GM04504 (cell line): ENCODE measurements around the gene DDR2.
"Not testable (repeated sequence)": the region's sequence is repeated elsewhere in the genome, so short reads cannot be mapped to it uniquely, and the experiment has no call there.

Source experiments
- DNase-seq: peaks from one replicate; pipeline ENCODE4 v3.0.0-alpha.2; 2012; ENCODE audit warnings: low read depth

Gene DDR2

GRCh38 chr1:162725301-162725837 lies 93.1 kb downstream of the DDR2 start:
- no peak for DNase-seq

- no peak for DNase-seq
These were observed 94.3 kb downstream of the DDR2 start for GRCh38 chr1:162726555-162726954.

- DNase-seq = not testable (repeated sequence)
These were observed 95.2 kb downstream of the DDR2 start for GRCh38 chr1:162727493-162727892.

GRCh38 chr1:162728573-162728972 lies 96.3 kb downstream of the DDR2 start:
- DNase-seq = no peak

- DNase-seq = not testable (repeated sequence)
These were observed 97.0 kb downstream of the DDR2 start for GRCh38 chr1:162729195-162729774.

GRCh38 chr1:162732094-162732493 lies 99.8 kb downstream of the DDR2 start:
- no peak for DNase-seq

- DNase-seq = no peak
These were observed 100.5 kb downstream of the DDR2 start for GRCh38 chr1:162732566-162733335.

- DNase-seq = no peak
These were observed 101.0 kb downstream of the DDR2 start for GRCh38 chr1:162733336-162733590.

GRCh38 chr1:162734047-162734446 lies 101.8 kb downstream of the DDR2 start:
- no peak for DNase-seq

- no peak for DNase-seq
These were observed 103.9 kb downstream of the DDR2 start for GRCh38 chr1:162736184-162736583.

- no peak for DNase-seq
These were observed 104.4 kb downstream of the DDR2 start for GRCh38 chr1:162736633-162737067.

- DNase-seq = no peak
These were observed 108.5 kb downstream of the DDR2 start for GRCh38 chr1:162740755-162741154.

- DNase-seq = no peak
These were observed 109.3 kb downstream of the DDR2 start for GRCh38 chr1:162741574-162741973.

GRCh38 chr1:162746264-162746942 lies 114.1 kb downstream of the DDR2 start:
- not testable (repeated sequence) for DNase-seq

GRCh38 chr1:162753001-162753658 lies 120.9 kb downstream of the DDR2 start:
- DNase-seq = no peak

- DNase-seq = peak; percentile 32
These were observed 121.8 kb downstream of the DDR2 start for GRCh38 chr1:162753998-162754585.

- no peak for DNase-seq
These were observed 123.0 kb downstream of the DDR2 start for GRCh38 chr1:162755306-162755705.

- DNase-seq = no peak
These were observed 124.3 kb downstream of the DDR2 start for GRCh38 chr1:162756523-162756922.

- DNase-seq = no peak
These were observed 125.2 kb downstream of the DDR2 start for GRCh38 chr1:162757476-162757875.

- no peak for DNase-seq
These were observed 133.5 kb downstream of the DDR2 start for GRCh38 chr1:162765788-162766187.

GRCh38 chr1:162772571-162773154 lies 140.4 kb downstream of the DDR2 start:
- DNase-seq = no peak

GRCh38 chr1:162774007-162774406 lies 141.7 kb downstream of the DDR2 start:
- no peak for DNase-seq
